H1 (cell line): Measurements from ENCODE around the gene GRID1. TPM values are rescaled to one million over a fixed set of nuclear protein-coding genes. Genes with fewer than 3 reads are reported as not detected.

Source experiments
- BRCA1 ChIP-seq: IDR thresholded peaks from 2 replicates; pipeline ENCODE4 v1.6.1; 2012; ENCODE audit warnings: low read depth, low read length, improper control_type of control experiment
- CHD7 ChIP-seq: fragments of 300-600 bp; sonication (generic); IDR thresholded peaks from 2 replicates; pipeline ENCODE4 v1.7.1; 2012; ENCODE audit warnings: low read length, moderate library complexity, mild to moderate bottlenecking, inconsistent platforms; ENCODE audit not compliant: insufficient replicate concordance
- CTBP2 ChIP-seq: IDR thresholded peaks from 2 replicates; pipeline ENCODE4 v1.7.0; 2011; ENCODE audit warnings: borderline replicate concordance, mild to moderate bottlenecking, moderate library complexity, mixed read lengths, low read length; ENCODE audit not compliant: insufficient read depth, insufficient read length
- GABPA ChIP-seq: IDR thresholded peaks from 2 replicates; pipeline ENCODE4 v1.6.1; 2011; ENCODE audit warnings: mild to moderate bottlenecking, low read length, moderate library complexity, borderline replicate concordance; ENCODE audit not compliant: insufficient read depth
- MAFK ChIP-seq: IDR thresholded peaks from 2 replicates; pipeline ENCODE4 v1.6.1; 2012; ENCODE audit warnings: low read depth, mild to moderate bottlenecking, improper control_type of control experiment, low read length
- NANOG ChIP-seq: IDR thresholded peaks from 2 replicates; pipeline ENCODE4 v1.6.1; 2011; ENCODE audit warnings: low read length, low read depth, mild to moderate bottlenecking, inconsistent platforms; ENCODE audit not compliant: insufficient read depth, poor library complexity, severe bottlenecking
- PHF8 ChIP-seq: fragments of 200-600 bp; sonication (generic); conservative IDR thresholded peaks from 2 replicates; pipeline ENCODE4 v1.7.1; 2012; ENCODE audit warnings: low read depth, mild to moderate bottlenecking, inconsistent platforms, low read length, moderate library complexity
- RFX5 ChIP-seq: IDR thresholded peaks from 2 replicates; pipeline ENCODE4 v1.6.1; 2011; ENCODE audit warnings: low read depth, low read length, improper control_type of control experiment, borderline replicate concordance
- USF2 ChIP-seq: IDR thresholded peaks from 2 replicates; pipeline ENCODE4 v1.6.1; 2011; ENCODE audit warnings: low read length, improper control_type of control experiment
- polyA plus RNA-seq, 7 experiments: library from polyadenylated mRNA; depleted of rRNA in 3 of 7; stranded (reverse) in 5 of 7; unstranded in 2 of 7; fragments of >200 nt in 5 of 7; fragments of 200-250 nt in 2 of 7; gene quantifications; 1 replicate in 5 of 7; 2 replicates in 1 of 7; 4 replicates in 1 of 7; pipeline versions ENCODE4 v1.2.1 to v1.2.3, GENCODE V29; 2011 to 2013; ENCODE audit warnings: missing spikeins in 2 of 7, mixed read lengths in 2 of 7
- total RNA-seq: library from RNA; stranded (reverse); fragmentation: NEBNext Ultra II Directional; extraction: Animal tissue kit (Norgen Biotek cat#: 25700); gene quantifications from 2 replicates; pipeline ENCODE4 v1.2.1, GENCODE V29; 2021

Gene GRID1
- total and polyA plus RNA-seq, 2 of the 8 experiments (the other 6 are each of a cell fraction or from before 2014, with no cell fraction given): 0.22 to 0.30 TPM

GRCh38 chr10:86261470-86261869 is 105.1 kb downstream of the GRID1 start (continued):
- no peak for TF ChIP-seq CHD7
- no peak for TF ChIP-seq MAFK
- no peak for TF ChIP-seq USF2
- TF ChIP-seq PHF8: no peak
- TF ChIP-seq BRCA1: no peak
- no peak for TF ChIP-seq RFX5
- no peak for TF ChIP-seq GABPA
- TF ChIP-seq NANOG: no peak
- no peak for TF ChIP-seq CTBP2
